Liver (tissue), 3 donors: ENCODE results near the gene MARCHF10.

Source experiments
- ATF3 ChIP-seq: IDR thresholded peaks from 2 replicates; pipeline ENCODE4 v1.6.1; 2016; ENCODE audit warnings: antibody characterized with exemption
- CTCF ChIP-seq: fragments of 150-350 bp; IDR thresholded peaks from 2 replicates; pipeline ENCODE4 v1.5.1; 2017; ENCODE audit warnings: improper control_type of control experiment, low read depth, low read length; ENCODE audit not compliant: missing input control
- EGR1 ChIP-seq, 2 donors: IDR thresholded peaks; 2 replicates each; pipeline ENCODE4 v1.6.1; 2016 to 2018; ENCODE audit warnings: antibody characterized with exemption in 2 of 2, low read depth in 2 of 2
- GABPA ChIP-seq, 2 donors: IDR thresholded peaks in 1 of 2; conservative IDR thresholded peaks in 1 of 2; 2 replicates each; pipeline ENCODE4 v1.6.1; 2016; ENCODE audit warnings: antibody characterized with exemption in 2 of 2, mild to moderate bottlenecking in 1 of 2, moderate library complexity in 1 of 2
- HNF4G ChIP-seq: IDR thresholded peaks from 2 replicates; pipeline ENCODE4 v1.6.1; 2016; ENCODE audit warnings: antibody characterized with exemption
- MAX ChIP-seq: IDR thresholded peaks from 2 replicates; pipeline ENCODE4 v1.6.1; 2016; ENCODE audit warnings: antibody characterized with exemption
- RAD21 ChIP-seq, 2 donors: IDR thresholded peaks; 2 replicates each; pipeline ENCODE4 v1.6.1; 2016; ENCODE audit warnings: antibody characterized with exemption in 2 of 2, mild to moderate bottlenecking in 2 of 2
- REST ChIP-seq: IDR thresholded peaks from 2 replicates; pipeline ENCODE4 v1.6.1; 2016; ENCODE audit warnings: antibody characterized with exemption, mild to moderate bottlenecking
- RXRA ChIP-seq, 2 donors: IDR thresholded peaks; 2 replicates each; pipeline ENCODE4 v1.6.1; 2017 to 2018; ENCODE audit warnings: antibody characterized with exemption in 2 of 2, mild to moderate bottlenecking in 1 of 2
- SP1 ChIP-seq: IDR thresholded peaks from 2 replicates; pipeline ENCODE4 v1.6.1; 2018; ENCODE audit warnings: antibody characterized with exemption, mild to moderate bottlenecking
- TAF1 ChIP-seq: conservative IDR thresholded peaks from 2 replicates; pipeline ENCODE4 v1.6.1; 2016; ENCODE audit warnings: antibody characterized with exemption, mild to moderate bottlenecking
- YY1 ChIP-seq: IDR thresholded peaks from 2 replicates; pipeline ENCODE4 v1.6.1; 2016; ENCODE audit warnings: antibody characterized with exemption, mild to moderate bottlenecking
- ZBTB33 ChIP-seq: IDR thresholded peaks from 2 replicates; pipeline ENCODE4 v1.6.1; 2016; ENCODE audit warnings: antibody characterized with exemption
- donor health status: healthy.
- donor health status: healthy.

- TF ChIP-seq CTCF (no peak), MAX (no peak), ATF3 (no peak), YY1 (no peak), GABPA (IDR thresholded peaks at IDR 0.05 in 1 of 2, conservative IDR thresholded peaks at IDR 0.05 in 1 of 2) (no peak), RXRA (IDR thresholded peaks at IDR 0.05) (no peak), TAF1 (no peak), REST (no peak), HNF4G (no peak), RAD21 (IDR thresholded peaks at IDR 0.05) (no peak), ZBTB33 (no peak), SP1 (no peak), EGR1 (IDR thresholded peaks at IDR 0.05; ENCODE audit: low read depth in 2 of 2) (no peak)
These were observed 61.2 kb downstream of the MARCHF10 start for GRCh38 chr17:62746941-62747340.
